Activated CD8-positive, alpha-beta memory T cell treated with anti-CD3 and anti-CD28 coated beads, Interleukin-2, amount 50 U/mL, for 4 hours (primary cell): ENCODE data around the gene KCNMA1.
"Not testable (repeated sequence)": the region's sequence is repeated elsewhere in the genome, so short reads cannot be mapped to it uniquely, and the experiment has no call there.

Experiments used
- DNase-seq: peaks from one replicate; pipeline ENCODE4 v3.0.0-alpha.2; 2020

KCNMA1 gene

DNA sequence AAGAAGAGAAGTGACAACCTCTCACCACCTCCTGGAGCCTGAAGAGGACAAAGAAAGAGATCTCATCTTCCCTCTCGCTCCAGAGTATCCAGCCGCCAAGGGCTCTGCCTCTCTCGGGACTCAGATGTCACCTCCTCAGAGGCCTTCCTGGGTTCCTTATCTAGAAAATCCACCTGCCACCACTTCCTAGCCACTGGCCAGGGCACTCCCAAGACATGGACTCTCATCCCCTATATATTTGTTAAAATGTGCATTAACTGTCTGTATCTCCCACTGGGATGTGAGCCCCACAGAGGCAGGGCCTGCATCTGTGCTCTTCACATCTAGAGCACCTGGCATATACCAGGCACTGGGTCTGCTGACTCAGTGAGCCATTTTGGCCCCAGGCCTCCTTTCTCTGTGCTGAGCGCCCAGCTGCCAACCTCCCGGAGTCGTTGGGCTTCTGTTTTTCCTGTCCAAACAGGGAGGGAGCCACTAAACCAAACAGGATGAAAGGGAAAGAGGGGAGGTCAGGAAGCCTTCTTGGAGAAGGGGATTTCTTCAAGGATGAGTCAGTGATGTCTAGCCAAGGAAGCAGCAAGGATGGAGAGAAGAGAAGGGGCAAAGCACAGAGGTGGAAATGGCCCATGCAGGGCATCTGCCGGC, 58.9 kb downstream of the KCNMA1 start:
- no peak for DNase-seq

DNA sequence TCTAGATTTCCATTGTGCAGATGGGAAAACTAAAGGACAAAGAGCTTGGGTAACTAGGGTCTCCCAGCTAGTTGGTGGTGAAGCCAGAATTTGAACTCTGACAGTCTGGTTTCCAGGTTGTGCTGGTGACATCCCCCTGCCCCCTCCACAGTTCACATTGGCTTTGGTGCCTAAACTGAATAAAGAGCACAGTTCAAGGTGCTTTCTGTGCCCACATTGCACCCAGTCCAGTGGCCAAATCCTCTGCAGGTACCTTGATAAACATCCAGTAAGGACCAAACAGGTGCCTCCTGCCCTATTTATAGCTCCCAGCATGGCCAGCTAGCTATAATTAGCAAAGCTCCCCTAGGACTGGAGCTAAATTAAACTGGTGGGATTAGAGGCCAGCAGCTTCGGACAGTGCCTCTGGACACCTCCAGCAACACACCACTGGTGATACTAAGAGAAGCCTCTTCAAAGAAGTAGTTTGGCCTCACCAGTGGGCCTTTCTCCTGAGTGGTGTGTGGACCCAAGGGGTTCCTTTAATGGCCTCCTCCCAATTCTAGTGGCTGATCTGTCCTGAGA, 59.9 kb downstream of the KCNMA1 start:
- no peak for DNase-seq

DNA sequence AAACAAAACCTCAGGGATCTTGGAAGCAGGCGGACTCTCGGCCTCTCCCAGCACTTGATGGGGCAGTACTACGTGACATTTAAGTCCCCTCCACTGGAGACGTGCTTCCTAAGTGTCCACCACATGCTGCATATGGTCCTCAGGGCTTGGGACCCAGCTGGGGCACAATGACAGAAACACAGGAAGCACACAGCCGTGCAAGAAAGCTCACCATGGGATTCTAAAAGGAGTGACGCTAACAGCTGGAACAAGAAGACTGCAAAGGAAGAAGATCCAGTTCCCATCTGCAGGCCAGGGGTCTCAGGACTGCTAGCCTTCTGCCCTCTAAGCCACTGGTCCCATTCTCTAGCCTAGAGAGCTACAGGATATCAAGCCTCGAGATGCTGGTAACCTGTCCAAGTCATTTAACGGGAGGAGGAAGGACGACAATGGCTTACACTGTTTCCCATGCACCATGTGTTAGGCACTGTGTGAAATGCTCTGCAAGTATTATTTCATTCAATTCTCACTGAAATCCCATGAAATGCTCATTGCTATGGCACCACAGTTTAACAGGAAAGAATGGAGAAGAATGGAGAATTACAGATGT, 61.1 kb downstream of the KCNMA1 start:
- DNase-seq: no peak

DNA sequence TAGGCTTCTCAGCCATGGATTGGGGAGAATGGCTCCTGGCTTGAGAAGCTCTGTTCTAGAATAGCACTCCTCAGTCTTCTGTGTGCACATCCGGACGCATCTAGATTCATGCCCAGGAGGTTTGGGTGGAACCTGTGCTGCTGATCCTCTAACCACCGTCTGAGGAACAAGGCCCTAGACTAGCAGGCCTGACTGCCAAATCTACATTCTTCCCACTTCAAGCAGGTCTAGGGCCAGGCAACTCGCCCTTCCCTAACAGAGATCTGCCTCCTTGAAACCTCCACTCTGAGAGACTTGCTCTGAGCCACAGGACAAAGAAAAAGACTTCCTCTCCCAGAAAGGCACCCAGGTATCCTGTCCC, 61.6 kb downstream of the KCNMA1 start:
- DNase-seq: no peak

DNA sequence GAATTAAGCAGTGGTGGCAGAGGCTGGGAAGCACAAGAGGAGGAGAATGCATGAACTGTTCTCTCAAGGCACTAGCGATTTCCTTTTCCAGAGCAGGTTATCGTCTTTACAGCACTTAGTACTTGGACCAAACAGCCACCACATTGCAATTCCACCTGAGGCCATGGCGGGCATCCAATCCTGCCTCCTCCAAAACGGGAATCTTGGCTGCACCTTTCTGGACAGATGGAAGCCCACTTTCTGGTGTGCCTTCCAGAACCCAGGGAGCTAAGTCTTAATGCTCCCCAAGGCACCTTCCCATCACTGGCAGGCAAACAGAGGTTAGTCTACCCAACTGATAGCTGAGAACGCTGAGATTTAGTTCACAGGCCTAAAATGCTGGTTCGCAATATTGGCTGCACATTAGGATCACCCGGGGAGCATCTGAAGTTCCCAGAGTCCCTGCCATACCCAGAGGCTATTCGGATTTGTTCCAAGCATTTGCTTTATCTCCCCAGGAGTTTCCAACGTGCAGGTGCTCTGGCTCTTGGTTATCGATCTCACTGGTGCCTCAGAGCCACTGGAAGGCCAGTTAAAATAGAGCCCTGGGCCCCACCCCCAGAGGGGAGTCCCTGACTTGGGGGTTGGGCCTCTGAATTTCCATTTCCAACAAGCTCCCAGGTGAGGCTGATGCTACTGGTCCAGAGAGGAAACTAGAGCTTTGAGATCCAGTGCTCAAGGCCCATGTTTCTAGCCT, 62.2 kb downstream of the KCNMA1 start:
- no peak for DNase-seq

DNA sequence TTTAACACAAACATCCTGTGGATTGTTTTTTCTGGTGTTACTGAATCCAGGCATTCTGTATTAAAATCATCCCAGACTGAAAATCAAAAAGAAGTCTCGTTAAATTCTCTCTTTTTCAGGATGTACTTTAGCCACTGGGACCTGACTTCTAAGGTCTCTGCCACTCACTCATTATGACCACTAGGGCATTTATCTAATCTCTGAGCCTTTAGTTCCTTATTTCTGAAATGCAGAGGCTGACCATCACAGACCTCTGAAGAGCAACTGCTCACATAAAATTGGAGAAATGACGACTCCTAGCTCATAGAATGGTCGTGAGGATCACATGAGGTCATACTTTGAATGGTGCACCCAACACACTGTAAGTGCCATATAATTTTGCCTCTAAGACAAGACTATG, 63.2 kb downstream of the KCNMA1 start:
- DNase-seq: no peak

DNA sequence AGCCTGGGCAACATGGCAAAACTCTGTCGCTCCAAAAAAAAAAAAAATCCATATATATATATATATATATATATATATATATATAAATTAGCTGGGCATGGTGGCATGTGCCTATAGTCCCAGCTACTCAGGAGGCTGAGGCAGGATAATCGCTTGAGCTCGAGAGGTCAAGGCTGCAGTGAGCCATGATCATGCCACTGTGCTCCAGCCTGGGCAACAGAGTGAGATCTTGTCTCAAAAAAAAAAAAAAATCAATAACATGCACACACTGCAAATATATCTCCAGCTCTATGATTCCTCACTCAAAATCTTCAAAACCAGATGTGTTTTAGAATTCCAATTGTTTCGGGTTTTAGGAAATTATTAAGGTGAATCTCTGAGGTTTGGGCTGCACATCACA, 65.1 kb downstream of the KCNMA1 start:
- DNase-seq: not testable (repeated sequence)

DNA sequence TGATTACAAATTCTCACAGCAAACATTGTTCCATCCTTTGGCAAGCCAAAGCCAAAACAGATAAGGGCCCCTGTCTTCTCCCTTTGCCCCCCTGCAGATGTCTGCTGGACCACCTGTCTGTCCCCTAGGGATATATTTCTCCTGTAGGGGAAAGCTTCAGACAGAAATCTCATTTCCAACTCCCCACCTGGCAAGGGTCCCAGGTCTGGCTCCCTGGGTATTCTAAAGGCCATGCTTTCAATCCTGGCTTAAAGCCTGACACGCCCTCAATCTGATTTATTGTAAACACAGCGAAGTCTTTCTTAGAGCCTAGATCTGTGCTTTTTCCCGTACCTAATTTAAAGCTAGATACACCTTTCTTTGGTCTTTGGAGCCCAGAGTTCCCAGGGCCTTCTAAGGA, 66.1 kb downstream of the KCNMA1 start:
- DNase-seq: no peak

DNA sequence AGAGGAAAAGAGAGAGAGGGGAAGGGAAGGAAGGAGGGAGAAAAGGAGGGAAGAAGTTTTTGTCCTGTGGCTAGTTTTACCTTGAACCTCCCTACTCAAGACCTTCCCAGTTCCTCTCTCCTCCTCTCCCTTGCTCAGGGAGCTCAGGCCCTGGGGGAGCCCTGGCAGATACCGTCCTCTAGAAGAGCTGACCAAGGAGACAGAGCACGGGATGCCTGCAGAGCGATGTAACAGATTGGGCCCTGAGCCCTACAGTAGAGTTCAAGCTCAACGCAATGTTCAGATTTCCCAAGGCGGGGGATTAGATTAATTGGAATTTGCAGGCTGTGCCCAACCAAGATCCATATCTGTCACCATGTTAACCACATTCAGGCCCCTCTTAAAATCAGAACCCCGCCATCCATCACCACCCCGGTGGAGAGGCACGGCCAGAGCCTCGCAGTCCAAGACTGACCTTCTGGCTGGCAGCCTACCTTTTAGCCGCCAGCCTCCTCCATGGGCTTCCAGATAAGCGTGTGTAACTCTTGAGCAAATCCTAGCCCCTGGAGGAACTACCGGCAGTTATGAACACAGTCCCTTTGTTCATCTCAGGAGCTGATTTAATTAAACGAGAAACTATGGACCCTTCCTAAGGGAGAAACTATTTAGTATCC, 70.6 kb downstream of the KCNMA1 start:
- no peak for DNase-seq

DNA sequence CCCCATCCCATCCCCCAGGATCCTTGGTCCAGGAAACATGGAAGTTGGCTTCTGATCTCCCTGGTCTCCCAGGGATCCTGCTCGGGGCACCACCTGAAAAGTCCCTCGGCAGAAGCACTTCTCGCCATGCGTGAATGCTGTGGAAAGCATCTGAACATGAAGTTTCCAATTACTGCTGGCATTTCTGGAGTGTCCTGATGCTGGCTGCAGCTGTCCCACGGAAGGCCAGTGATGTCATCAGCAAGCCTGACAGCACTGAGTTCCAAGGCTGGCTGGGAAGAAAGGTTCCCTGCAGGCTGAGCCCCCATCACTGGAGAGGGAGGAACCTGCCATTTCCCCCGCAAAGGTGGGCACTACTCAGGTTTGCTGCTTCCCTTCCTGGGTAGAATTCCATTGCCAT, 71.4 kb downstream of the KCNMA1 start:
- no peak for DNase-seq

DNA sequence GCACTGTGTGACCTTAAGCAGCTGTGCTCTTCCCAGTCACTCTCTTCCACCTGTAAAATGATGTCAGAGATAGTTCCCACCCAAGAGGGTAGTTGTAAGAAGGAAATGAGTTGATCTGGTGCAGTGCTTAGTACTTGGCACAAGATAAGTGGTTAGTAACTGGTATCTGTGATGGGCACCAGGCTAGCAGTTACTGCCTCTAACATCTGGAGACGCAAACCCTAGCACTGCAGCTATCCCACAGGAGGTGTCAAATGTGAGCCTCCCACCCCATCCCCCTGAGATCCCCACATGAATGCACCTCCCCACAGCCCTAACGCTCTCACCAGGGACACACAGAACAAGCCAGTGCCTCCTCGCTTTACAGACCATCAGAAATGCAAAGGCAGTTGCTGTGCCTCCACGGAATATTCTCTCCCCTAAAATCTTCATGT, 72.0 kb downstream of the KCNMA1 start:
- no peak for DNase-seq

DNA sequence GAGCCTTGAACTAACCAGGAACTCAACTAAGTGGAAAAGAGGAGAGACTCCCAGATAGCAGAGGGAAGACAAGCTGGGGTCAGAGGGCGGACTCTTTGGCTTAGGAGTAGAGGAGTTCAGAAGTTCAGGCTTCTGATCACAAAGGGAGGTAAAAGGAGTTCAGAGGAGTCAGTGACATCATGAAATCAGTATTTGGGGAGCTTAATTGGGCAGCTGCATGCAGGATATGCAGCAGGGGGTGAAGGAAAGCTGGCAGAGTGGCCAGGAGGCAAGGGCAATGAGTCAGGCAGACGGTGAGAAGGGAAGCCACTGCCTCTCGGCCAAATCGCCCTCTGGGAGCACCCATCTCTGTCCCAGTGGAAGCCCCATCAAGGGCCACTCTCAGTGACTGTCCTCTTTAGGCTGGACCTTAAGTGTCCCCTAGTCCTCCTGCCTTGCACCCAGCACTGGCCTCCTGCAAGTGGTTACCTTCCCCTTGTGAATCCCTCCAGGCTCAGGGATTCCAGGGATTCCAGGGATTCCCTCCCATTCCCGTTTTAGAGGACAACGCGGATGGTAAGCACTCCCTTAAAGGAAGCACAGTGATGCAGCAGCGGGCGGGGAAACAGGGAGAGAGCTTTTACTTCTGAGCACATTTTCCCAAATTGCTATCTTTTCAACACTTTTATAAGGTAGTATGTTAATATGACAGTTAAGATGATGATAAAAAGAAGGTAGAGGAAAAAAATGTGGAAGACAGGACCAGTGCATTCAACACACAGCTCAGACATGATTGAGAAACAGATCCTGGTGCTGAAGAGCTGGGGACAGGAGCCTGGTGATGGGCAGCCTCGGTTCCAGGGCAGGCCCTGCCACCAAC, 72.6 kb downstream of the KCNMA1 start:
- DNase-seq: no peak

DNA sequence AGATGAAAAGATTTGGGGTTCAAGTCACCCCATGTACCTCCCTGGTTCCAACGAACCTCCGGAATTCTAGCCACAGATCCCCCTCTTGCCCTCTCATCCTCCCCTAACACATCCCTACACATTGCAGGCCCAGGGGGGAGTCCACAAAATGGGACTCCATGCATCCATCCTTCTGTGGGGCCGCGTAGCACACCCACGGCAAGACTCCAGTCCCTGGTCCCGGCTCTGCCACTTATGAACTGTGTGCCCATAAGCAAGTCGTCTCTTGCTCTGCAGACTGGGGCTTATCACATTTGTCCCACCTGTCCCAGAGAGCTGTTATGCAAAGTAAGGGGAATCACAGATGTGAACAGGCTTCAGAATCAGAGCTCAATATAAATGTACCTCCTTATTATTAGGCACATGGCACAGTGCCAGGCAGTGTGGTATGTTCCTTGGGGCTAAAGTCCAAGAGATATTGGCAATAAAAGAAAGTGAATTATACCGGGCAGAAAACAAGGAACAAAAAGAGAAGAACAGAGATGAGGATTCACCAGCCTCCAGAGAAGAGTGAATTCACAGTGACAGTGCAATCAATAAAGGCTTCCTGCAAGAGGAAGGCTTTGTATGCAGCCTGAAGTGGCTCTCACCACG, 73.9 kb downstream of the KCNMA1 start:
- no peak for DNase-seq

DNA sequence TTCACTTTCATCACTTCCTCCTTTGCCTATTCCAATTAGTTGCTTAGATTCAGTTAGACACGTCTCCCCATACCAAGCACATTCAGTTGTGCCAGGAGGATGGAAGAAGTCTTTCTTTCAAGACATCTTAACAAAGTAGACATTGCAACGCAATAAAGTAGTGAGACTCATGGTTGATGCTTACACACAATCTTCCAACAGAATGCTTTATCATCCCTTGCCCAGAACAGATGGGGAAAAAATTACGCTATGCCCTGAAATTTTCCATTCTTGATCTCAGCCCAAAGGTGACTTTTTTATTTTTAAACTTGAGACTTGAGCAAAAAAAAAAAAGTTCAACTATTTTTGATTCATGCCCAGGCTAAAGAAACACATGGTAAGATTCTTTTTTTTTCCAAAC, 74.9 kb downstream of the KCNMA1 start:
- no peak for DNase-seq

DNA sequence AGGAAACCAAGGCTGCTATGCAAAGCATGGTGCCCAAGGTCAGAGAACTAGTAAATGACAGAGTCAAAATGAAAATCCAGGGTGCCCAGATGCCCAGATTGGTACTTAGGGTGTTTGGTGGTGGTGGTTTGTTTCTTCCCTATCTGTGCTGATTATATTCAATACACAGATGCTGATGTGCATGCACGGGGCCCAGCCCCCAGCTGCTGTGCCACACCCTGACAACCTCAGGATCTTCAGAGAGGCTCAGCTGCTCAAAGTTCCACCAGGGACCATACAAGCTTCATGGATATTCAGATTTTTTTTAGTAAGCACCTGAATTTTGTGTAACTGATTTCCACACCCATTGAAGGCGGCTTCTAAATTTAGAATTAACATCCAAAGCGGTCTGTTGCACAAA, 75.6 kb downstream of the KCNMA1 start:
- no peak for DNase-seq

DNA sequence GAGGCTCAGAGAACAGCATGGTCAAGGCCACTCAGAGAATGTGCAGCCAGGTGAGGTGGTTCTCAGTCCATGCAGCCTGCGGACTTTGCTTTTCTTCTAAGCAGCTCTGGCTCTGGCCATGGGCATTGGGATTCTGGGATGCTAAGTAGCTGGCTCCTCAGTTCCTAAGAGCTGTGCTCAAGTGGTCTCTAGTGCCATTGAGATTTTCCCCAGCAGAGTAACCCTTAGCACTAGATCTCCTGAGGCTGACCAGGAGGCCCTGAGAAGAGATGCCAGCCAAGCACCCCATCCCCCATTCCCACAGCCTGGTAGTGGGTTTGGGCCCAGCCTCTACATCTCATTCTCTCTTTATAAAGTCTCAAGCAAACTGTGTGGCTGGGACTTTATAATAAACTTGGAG, 77.1 kb downstream of the KCNMA1 start:
- DNase-seq: no peak

DNA sequence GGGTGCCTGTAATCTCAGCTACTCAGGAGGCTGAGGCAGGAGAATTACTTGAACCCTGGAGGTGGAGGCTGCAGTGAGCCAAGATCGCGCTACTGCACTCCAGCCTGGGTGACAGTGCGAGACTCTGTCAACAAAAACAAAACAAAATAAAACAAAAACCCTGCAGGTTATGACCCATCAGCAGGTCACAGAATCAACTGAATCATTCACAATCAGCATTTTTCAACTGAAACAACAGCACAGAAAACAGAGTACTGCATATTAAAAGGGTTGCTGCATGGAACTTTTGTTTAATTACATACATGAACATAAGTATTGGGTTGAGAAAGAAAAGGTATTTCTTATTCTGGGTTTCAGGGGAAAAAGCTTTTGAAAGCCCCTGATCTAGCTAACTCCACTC, 77.6 kb downstream of the KCNMA1 start:
- DNase-seq: no peak

DNA sequence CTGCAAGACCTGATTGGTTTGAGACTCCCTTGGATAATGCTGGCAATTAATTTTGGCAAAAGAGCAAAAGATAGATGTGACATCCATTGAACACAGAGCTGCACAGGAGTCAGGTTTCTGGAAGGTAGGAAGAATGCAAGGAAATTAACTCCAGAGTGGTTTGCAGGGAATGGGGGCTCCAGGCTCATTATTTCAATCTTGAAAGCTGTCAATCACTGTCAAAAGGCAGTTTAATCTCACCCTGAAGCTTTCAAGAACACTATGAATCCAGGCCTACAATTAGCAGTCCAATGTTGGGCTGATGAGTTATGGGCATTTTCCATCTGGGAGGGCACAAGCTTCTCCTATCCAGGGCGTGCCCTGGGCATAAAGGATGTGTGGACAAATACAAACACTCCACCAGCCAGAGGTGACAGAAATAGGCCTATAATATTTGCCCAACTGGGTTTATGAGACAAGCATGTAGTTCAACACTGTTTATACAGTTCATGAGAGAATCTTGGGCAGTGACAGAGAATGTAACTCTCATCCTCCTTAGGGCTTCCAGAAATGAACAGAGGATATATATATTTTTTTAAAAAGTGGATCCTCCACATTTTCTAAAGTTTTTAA, 80.5 kb downstream of the KCNMA1 start:
- DNase-seq: no peak

DNA sequence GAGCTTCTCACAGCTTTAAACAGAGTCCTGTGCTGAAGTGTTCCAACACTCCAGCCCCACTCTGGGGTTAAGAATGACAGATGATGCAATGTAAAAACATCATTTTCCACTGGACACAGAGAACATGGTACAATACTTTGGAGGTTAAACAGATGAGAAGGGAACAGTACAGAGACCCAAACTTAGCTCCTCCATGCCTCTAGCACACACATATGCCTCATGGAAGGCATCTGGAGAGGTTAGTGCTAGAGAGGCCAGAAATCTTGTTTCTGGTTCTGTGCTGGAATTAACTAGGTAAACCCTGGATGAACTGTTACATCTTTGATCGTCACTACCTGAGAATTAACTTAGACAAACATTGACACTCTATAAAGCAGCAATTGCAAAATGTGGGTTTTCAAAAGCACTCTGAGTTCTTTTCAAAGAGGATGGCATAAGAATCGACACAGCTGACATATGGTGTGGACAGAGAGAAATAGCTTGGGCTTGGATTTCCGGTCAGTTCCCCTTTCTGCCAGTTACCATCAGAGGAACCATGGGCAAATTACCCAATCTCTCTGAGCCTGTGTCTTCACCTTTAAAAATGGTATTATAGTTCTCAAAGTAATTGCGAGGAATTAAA, 81.9 kb downstream of the KCNMA1 start:
- no peak for DNase-seq

DNA sequence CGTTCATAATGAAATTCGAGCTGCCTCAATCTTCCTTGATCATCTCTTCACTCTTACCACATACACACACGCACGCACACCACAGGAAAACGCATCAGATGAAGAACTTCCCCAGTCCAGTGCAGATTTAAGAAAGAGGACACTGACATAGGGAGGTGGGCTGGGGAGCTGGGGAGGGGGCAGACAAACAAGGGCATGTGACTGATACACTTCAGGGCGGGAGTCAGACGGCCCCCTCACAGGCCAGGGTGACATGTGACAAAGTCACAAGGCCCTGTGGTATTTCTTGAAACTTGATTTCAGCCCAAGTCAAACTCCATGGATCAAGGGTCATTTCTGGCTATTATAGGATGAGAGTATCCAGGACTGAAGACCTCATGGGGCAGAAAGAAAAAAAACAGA, 82.6 kb downstream of the KCNMA1 start:
- DNase-seq: no peak

DNA sequence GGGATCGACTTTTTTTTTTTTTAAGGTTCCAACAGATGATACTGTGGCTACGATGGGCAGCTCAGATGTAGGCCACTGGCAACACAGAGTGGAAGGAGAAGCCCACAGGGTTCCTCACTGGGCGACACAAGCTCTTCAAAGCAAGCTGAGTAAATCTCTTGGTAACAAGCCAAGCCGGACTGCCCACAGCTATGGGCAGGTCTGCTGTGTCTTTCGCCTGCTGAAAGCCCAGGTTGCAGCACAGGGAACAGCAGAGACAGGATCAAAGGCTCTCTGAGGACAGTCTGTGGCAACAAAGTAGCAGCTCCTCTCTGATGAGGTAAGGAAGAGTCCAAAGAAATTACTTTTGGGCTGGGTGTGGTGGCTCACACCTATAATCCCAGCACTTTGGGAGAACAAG, 83.6 kb downstream of the KCNMA1 start:
- DNase-seq: no peak
